Neural cell (in vitro differentiated cells): Measurements from ENCODE around the gene R3HDM4.

Experiments used
- EP300 ChIP-seq: fragments of 450-650 bp; conservative IDR thresholded peaks from 2 replicates; pipeline ENCODE4 v1.6.1; 2014; ENCODE audit warnings: antibody characterized with exemption, mild to moderate bottlenecking, moderate library complexity; ENCODE audit not compliant: poor library complexity, severe bottlenecking
- EZH2 ChIP-seq: fragments of 200-600, 300-800 bp; shearing (Covaris generic), sonication (generic); IDR thresholded peaks from 2 replicates; pipeline ENCODE4 v1.6.1; 2014; ENCODE audit warnings: antibody characterized with exemption, low read length, borderline replicate concordance, mild to moderate bottlenecking; ENCODE audit not compliant: insufficient read depth, poor library complexity, severe bottlenecking
- MXI1 ChIP-seq: fragments of 450-650 bp; conservative IDR thresholded peaks from 2 replicates; pipeline ENCODE4 v1.6.1; 2014; ENCODE audit warnings: antibody characterized with exemption, mild to moderate bottlenecking; ENCODE audit not compliant: poor library complexity, severe bottlenecking
- POLR2AphosphoS5 ChIP-seq: IDR thresholded peaks from 2 replicates; pipeline ENCODE4 v1.6.1; 2012
- TAF1 ChIP-seq: IDR thresholded peaks from 2 replicates; pipeline ENCODE4 v1.6.1; 2012; ENCODE audit warnings: low read depth
- TF ChIP-seq, protein P1 (sequence below): fragments of 450-650 bp; IDR thresholded peaks from 2 replicates; pipeline ENCODE4 v1.5.1; 2014; ENCODE audit warnings: antibody characterized with exemption, mild to moderate bottlenecking, moderate library complexity; ENCODE audit not compliant: poor library complexity, severe bottlenecking

DNA sequence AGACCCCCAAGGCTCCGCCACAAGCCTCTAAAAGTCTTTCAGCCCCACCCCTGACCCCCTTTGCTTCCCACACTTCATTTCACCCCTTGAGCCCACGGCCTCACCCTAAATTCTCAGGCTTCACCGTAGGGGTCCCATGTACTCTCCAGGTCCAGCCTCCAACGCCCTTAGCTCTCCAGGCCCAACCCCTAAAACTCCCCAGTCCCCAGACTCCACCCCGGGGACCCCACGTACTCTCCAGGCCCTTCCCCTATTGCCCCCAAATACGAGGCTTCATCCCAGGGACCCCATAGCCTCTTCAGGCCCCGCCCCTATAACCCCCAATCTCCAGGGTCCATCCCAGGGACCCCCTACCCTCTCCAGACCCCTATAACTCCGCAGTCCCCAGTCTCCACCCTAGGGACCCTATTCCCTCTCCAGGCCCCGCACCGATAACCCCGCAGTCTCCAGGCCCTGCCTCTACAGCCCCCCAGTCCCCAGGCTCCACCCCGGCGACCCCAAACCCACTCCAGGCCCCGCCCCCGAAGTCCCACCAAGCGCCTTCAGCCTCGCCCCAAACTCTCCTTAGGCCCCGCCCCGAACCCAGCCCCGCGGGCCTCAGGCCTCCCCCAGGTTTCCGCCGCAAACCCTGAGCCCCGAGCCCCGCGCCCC lies 20.7 kb downstream of the R3HDM4 start:
- TF ChIP-seq, protein P1, sequence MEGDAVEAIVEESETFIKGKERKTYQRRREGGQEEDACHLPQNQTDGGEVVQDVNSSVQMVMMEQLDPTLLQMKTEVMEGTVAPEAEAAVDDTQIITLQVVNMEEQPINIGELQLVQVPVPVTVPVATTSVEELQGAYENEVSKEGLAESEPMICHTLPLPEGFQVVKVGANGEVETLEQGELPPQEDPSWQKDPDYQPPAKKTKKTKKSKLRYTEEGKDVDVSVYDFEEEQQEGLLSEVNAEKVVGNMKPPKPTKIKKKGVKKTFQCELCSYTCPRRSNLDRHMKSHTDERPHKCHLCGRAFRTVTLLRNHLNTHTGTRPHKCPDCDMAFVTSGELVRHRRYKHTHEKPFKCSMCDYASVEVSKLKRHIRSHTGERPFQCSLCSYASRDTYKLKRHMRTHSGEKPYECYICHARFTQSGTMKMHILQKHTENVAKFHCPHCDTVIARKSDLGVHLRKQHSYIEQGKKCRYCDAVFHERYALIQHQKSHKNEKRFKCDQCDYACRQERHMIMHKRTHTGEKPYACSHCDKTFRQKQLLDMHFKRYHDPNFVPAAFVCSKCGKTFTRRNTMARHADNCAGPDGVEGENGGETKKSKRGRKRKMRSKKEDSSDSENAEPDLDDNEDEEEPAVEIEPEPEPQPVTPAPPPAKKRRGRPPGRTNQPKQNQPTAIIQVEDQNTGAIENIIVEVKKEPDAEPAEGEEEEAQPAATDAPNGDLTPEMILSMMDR: no peak
- TF ChIP-seq EP300 (no peak), MXI1 (no peak), TAF1 (no peak), POLR2AphosphoS5 (no peak), EZH2 (no peak)
